Naive B cell (primary cell): Measurements from ENCODE around the gene KIFBP. TPM values are rescaled to one million over a fixed set of nuclear protein-coding genes. Genes with fewer than 3 reads are reported as not detected.
"Not testable (repeated sequence)": the region's sequence is repeated elsewhere in the genome, so short reads cannot be mapped to it uniquely, and the experiment has no call there.

Experiments
- ATAC-seq, 2 donors: fragments of 150-1000 bp; cut with Tn5 transposase; 2 replicates each; pipeline ENCODE4 v1.10.0; 2021; ENCODE audit warnings: low read depth in 2 of 2, mild to moderate bottlenecking in 2 of 2, moderate library complexity in 2 of 2
- DNase-seq: peaks from one replicate; pipeline ENCODE4 v3.0.0; 2022
- H3K27ac Mint-ChIP-seq, 6 donors: one replicate each; pipeline ENCODE4 v1.8.0; 2020 to 2022; ENCODE audit warnings: mild to moderate bottlenecking in 6 of 6, mixed read lengths in 6 of 6, moderate library complexity in 5 of 6, inconsistent platforms in 2 of 6
- H3K27me3 Mint-ChIP-seq, 3 donors: one replicate each; pipeline ENCODE4 v1.8.0; 2021 to 2022; ENCODE audit warnings: mixed read lengths in 3 of 3, mild to moderate bottlenecking in 1 of 3
- H3K36me3 Mint-ChIP-seq, 2 donors: one replicate each; pipeline ENCODE4 v1.8.0; 2020 to 2022; ENCODE audit warnings: mixed read lengths in 2 of 2, inconsistent platforms in 1 of 2, mild to moderate bottlenecking in 1 of 2
- H3K4me1 Mint-ChIP-seq, 3 donors: one replicate each; pipeline ENCODE4 v1.8.0; 2020 to 2022; ENCODE audit warnings: mixed read lengths in 3 of 3, inconsistent platforms in 1 of 3, mild to moderate bottlenecking in 1 of 3, moderate library complexity in 1 of 3
- H3K4me3 Mint-ChIP-seq, 8 donors: one replicate each; pipeline ENCODE4 v1.8.0; 2020 to 2022; ENCODE audit warnings: mild to moderate bottlenecking in 8 of 8, mixed read lengths in 8 of 8, moderate library complexity in 8 of 8, inconsistent platforms in 2 of 8
- H3K9me3 Mint-ChIP-seq, 7 donors: one replicate each; pipeline ENCODE4 v1.8.0; 2020 to 2022; ENCODE audit warnings: mixed read lengths in 7 of 7, mild to moderate bottlenecking in 5 of 7, inconsistent platforms in 2 of 7, moderate library complexity in 1 of 7
- polyA plus RNA-seq, 6 donors: library from polyadenylated mRNA; unstranded; fragments of 300-500 nt; fragmentation: Illumina TruSeq; gene quantifications; one replicate each; pipeline ENCODE4 v1.2.3, GENCODE V29; 2021; ENCODE audit warnings: low read depth in 6 of 6

Gene KIFBP
- polyA plus RNA-seq: 1 to 10 TPM in 5 of 6 donors, not detected in 1; 2.8 to 6.9 (median 4.4) TPM

- ATAC-seq (peak; percentile 81 to 83), DNase-seq (peak; percentile 79)
- Mint-ChIP-seq H3K4me1 (peaks cover 26 to 50% (median 39%) of the 10 kb centered on the region in 3 donors), H3K27ac (peak within 1 kb of the TSS; percentile 89 to 99 (median 94)), H3K27me3 (no peaks in the 10 kb centered on the region), H3K9me3 (no peaks in the 10 kb centered on the region), H3K4me3 (peak within 1 kb of the TSS; percentile 95 to 100 (median 100)), H3K36me3 (no peaks in the 10 kb centered on the region)
These were observed at the start of gene KIFBP for GRCh38 chr10:68988530-68989316. KIFBP (plus strand) TSS chr10:68988803; CDS start chr10:68988833, 30 bp downstream.

- Mint-ChIP-seq H3K27ac (no peak overlapping the region), H3K36me3 (peaks cover 7 to 8% of the 10 kb centered on the region in 2 donors)
These were observed 49.7 kb upstream of the KIFBP start for GRCh38 chr10:68938884-68939283.

GRCh38 chr10:68940917-68941316 lies 47.7 kb upstream of the KIFBP start:
- H3K27ac Mint-ChIP-seq: peak overlapping the region in 1 of 6 donors; percentile 80
- H3K4me3 Mint-ChIP-seq, DNase-seq, H3K27me3 Mint-ChIP-seq, ATAC-seq, H3K4me1 Mint-ChIP-seq, H3K36me3 Mint-ChIP-seq, H3K9me3 Mint-ChIP-seq: not testable (repeated sequence)

More at GRCh38 chr10:68938884-68939283, 49.7 kb upstream of the KIFBP start:
- DNase-seq (no peak), ATAC-seq (no peak)
- Mint-ChIP-seq H3K4me3 (no peak overlapping the region), H3K4me1 (no peaks in the 10 kb centered on the region), H3K9me3 (no peaks in the 10 kb centered on the region), H3K27me3 (no peaks in the 10 kb centered on the region)

- Mint-ChIP-seq H3K27me3 (no peaks in the 10 kb centered on the region), H3K9me3 (no peaks in the 10 kb centered on the region), H3K27ac (no peak overlapping the region), H3K36me3 (peaks cover 5 to 11% of the 10 kb centered on the region in 2 donors), H3K4me3 (no peak overlapping the region), H3K4me1 (peaks cover 0 to 9% (median 8%) of the 10 kb centered on the region in 3 donors)
- ATAC-seq: no peak
- DNase-seq: no peak
These were observed 38.0 kb upstream of the KIFBP start for GRCh38 chr10:68950598-68950997.

GRCh38 chr10:68954904-68955303 lies 33.7 kb upstream of the KIFBP start:
- Mint-ChIP-seq H3K27me3 (no peaks in the 10 kb centered on the region), H3K9me3 (peaks cover 0 to 3% (median 0%) of the 10 kb centered on the region in 7 donors), H3K27ac (peak overlapping the region in 4 of 6 donors; percentile 16 to 99 (median 66)), H3K36me3 (peaks cover 0 to 8% of the 10 kb centered on the region in 2 donors), H3K4me1 (peaks cover 15 to 42% (median 40%) of the 10 kb centered on the region in 3 donors), H3K4me3 (peak overlapping the region; percentile 23 to 96 (median 62))
- DNase-seq (no peak), ATAC-seq (no peak)

GRCh38 chr10:68955355-68955831 lies 33.2 kb upstream of the KIFBP start:
- no peak for DNase-seq
- Mint-ChIP-seq H3K27ac (peak overlapping the region; percentile 99 to 100 (median 100)), H3K4me3 (peak overlapping the region; percentile 94 to 100 (median 99)), H3K4me1 (peaks cover 18 to 45% (median 41%) of the 10 kb centered on the region in 3 donors), H3K27me3 (no peaks in the 10 kb centered on the region), H3K9me3 (peaks cover 0 to 3% (median 0%) of the 10 kb centered on the region in 7 donors), H3K36me3 (peaks cover 0 to 8% of the 10 kb centered on the region in 2 donors)
- peak; percentile 2 to 4 for ATAC-seq

GRCh38 chr10:68955832-68956532 lies 32.6 kb upstream of the KIFBP start, which contains the start of gene DDX21:
DDX21 (plus strand) TSS chr10:68956170; CDS start chr10:68956226, 56 bp downstream.
- no peaks in the 10 kb centered on the region for H3K27me3 Mint-ChIP-seq
- ATAC-seq (peak; percentile 77 to 80), DNase-seq (peak; percentile 90)
- peak within 1 kb of the TSS; percentile 99 to 100 (median 100) for H3K27ac Mint-ChIP-seq
- peaks cover 18 to 45% (median 45%) of the 10 kb centered on the region in 3 donors for H3K4me1 Mint-ChIP-seq
- H3K4me3 Mint-ChIP-seq: peak within 1 kb of the TSS; percentile 94 to 100 (median 99)
- H3K36me3 Mint-ChIP-seq: peaks cover 0 to 8% of the 10 kb centered on the region in 2 donors
- peaks cover 0 to 3% (median 0%) of the 10 kb centered on the region in 7 donors for H3K9me3 Mint-ChIP-seq

- Mint-ChIP-seq H3K4me1 (peaks cover 18 to 53% (median 51%) of the 10 kb centered on the region in 3 donors), H3K27ac (peak overlapping the region; percentile 99 to 100 (median 100)), H3K4me3 (peak overlapping the region; percentile 94 to 100 (median 99)), H3K36me3 (peaks cover 4 to 8% of the 10 kb centered on the region in 2 donors), H3K27me3 (no peaks in the 10 kb centered on the region), H3K9me3 (peaks cover 0 to 3% (median 0%) of the 10 kb centered on the region in 7 donors)
- DNase-seq: no peak
- ATAC-seq: no peak
These were observed 31.4 kb upstream of the KIFBP start for GRCh38 chr10:68957284-68957615.

GRCh38 chr10:68957654-68958053 lies 30.9 kb upstream of the KIFBP start:
- Mint-ChIP-seq H3K4me1 (peaks cover 18 to 53% (median 53%) of the 10 kb centered on the region in 3 donors), H3K36me3 (peaks cover 4 to 8% of the 10 kb centered on the region in 2 donors), H3K9me3 (peaks cover 0 to 3% (median 0%) of the 10 kb centered on the region in 7 donors), H3K4me3 (peak overlapping the region in 7 of 8 donors; percentile 94 to 100 (median 99)), H3K27ac (peak overlapping the region; percentile 99 to 100 (median 100)), H3K27me3 (no peaks in the 10 kb centered on the region)
- DNase-seq (no peak), ATAC-seq (no peak)

GRCh38 chr10:68959695-68960527 lies 28.7 kb upstream of the KIFBP start:
- Mint-ChIP-seq H3K9me3 (peaks cover 0 to 3% (median 0%) of the 10 kb centered on the region in 7 donors), H3K27ac (peak overlapping the region in 5 of 6 donors; percentile 10 to 69 (median 55)), H3K36me3 (peaks cover 4 to 8% of the 10 kb centered on the region in 2 donors), H3K27me3 (no peaks in the 10 kb centered on the region), H3K4me1 (peaks cover 18 to 52% (median 48%) of the 10 kb centered on the region in 3 donors), H3K4me3 (peak overlapping the region in 1 of 8 donors; percentile 56)
- DNase-seq: no peak
- ATAC-seq: no peak

- H3K27me3 Mint-ChIP-seq: no peaks in the 10 kb centered on the region
- H3K27ac Mint-ChIP-seq: peak overlapping the region in 1 of 6 donors; percentile 36
- DNase-seq (no peak), ATAC-seq (no peak)
- H3K36me3 Mint-ChIP-seq: peaks cover 0 to 21% of the 10 kb centered on the region in 2 donors
- no peaks in the 10 kb centered on the region for H3K9me3 Mint-ChIP-seq
- H3K4me1 Mint-ChIP-seq: peaks cover 5 to 28% (median 27%) of the 10 kb centered on the region in 3 donors
- no peak overlapping the region for H3K4me3 Mint-ChIP-seq
These were observed 25.5 kb upstream of the KIFBP start for GRCh38 chr10:68963151-68963550.

- peaks cover 30 to 49% of the 10 kb centered on the region in 2 donors for H3K36me3 Mint-ChIP-seq
- H3K27me3 Mint-ChIP-seq: no peaks in the 10 kb centered on the region
These were observed 14.6 kb upstream of the KIFBP start for GRCh38 chr10:68973975-68974374.

More at GRCh38 chr10:68973975-68974374, 14.6 kb upstream of the KIFBP start:
- Mint-ChIP-seq H3K9me3 (no peaks in the 10 kb centered on the region), H3K4me3 (no peak overlapping the region), H3K4me1 (no peaks in the 10 kb centered on the region), H3K27ac (peak overlapping the region in 1 of 6 donors; percentile 18)
- no peak for DNase-seq
- ATAC-seq: no peak
